Neutrophil (primary cell): ENCODE data around the gene GCH1.

ENCODE experiments used
- H3K27ac ChIP-seq: fragments of 200-600 bp; sonication (generic); 2 replicates; pipeline ENCODE4 v1.5.1; 2016; ENCODE audit warnings: mild to moderate bottlenecking, moderate library complexity
- H3K27me3 ChIP-seq: fragments of 200-600 bp; sonication (generic); 2 replicates; pipeline ENCODE4 v1.6.0; 2016; ENCODE audit warnings: mild to moderate bottlenecking
- H3K36me3 ChIP-seq: fragments of 200-600 bp; sonication (generic); 2 replicates; pipeline ENCODE4 v1.5.1; 2017
- H3K4me1 ChIP-seq, 2 experiments: fragments of 200-600 bp in 1 of 2; sonication (generic) in 1 of 2; 1 replicate in 1 of 2; 2 replicates in 1 of 2; pipeline versions ENCODE4 v1.5.1 to v1.6.1; 2013 to 2016; ENCODE audit warnings: low read depth in 1 of 2, low read length in 1 of 2, mild to moderate bottlenecking in 1 of 2, moderate library complexity in 1 of 2; ENCODE audit not compliant: control insufficient read depth in 1 of 2, insufficient read depth in 1 of 2
- H3K4me3 ChIP-seq, 2 experiments: fragments of 200-600 bp in 1 of 2; sonication (generic) in 1 of 2; 1 replicate in 1 of 2; 2 replicates in 1 of 2; pipeline ENCODE4 v1.5.1; 2013 to 2016; ENCODE audit warnings: low read depth in 1 of 2, low read length in 1 of 2, mild to moderate bottlenecking in 1 of 2, moderate library complexity in 1 of 2
- H3K9me3 ChIP-seq: fragments of 200-600 bp; sonication (generic); 2 replicates; pipeline ENCODE4 v1.5.1; 2016
- CTCF ChIP-seq: fragments of 200-600 bp; sonication (generic); IDR thresholded peaks from 2 replicates; pipeline ENCODE4 v1.5.1; 2016; ENCODE audit warnings: antibody characterized with exemption

The GCH1 gene

GRCh38 chr14:54812617-54813016 is 90.0 kb downstream of the GCH1 start:
- Histone ChIP-seq H3K4me1 (no peaks in the 10 kb centered on the region), H3K36me3 (no peaks in the 10 kb centered on the region), H3K4me3 (no peak overlapping the region), H3K27ac (no peak overlapping the region), H3K9me3 (no peaks in the 10 kb centered on the region), H3K27me3 (no peaks in the 10 kb centered on the region)
- TF ChIP-seq CTCF: no peak

- H3K4me1 ChIP-seq: no peaks in the 10 kb centered on the region
- peaks cover 1% of the 10 kb centered on the region for H3K27me3 ChIP-seq
- no peaks in the 10 kb centered on the region for H3K36me3 ChIP-seq
- no peak overlapping the region for H3K4me3 ChIP-seq
- no peaks in the 10 kb centered on the region for H3K9me3 ChIP-seq
- H3K27ac ChIP-seq: no peak overlapping the region
- no peak for TF ChIP-seq CTCF
Observed at GRCh38 chr14:54809767-54810166, 92.9 kb downstream of the GCH1 start.

- Histone ChIP-seq H3K36me3 (no peaks in the 10 kb centered on the region), H3K4me3 (no peak overlapping the region), H3K27me3 (peaks cover 6% of the 10 kb centered on the region), H3K4me1 (no peaks in the 10 kb centered on the region), H3K9me3 (no peaks in the 10 kb centered on the region), H3K27ac (no peak overlapping the region)
- no peak for TF ChIP-seq CTCF
Observed at GRCh38 chr14:54808326-54809161, 94.1 kb downstream of the GCH1 start.

- no peak overlapping the region for H3K27ac ChIP-seq
- TF ChIP-seq CTCF: no peak
- no peaks in the 10 kb centered on the region for H3K9me3 ChIP-seq
- peaks cover 6% of the 10 kb centered on the region for H3K27me3 ChIP-seq
- no peaks in the 10 kb centered on the region for H3K4me1 ChIP-seq
- H3K4me3 ChIP-seq: no peak overlapping the region
- no peaks in the 10 kb centered on the region for H3K36me3 ChIP-seq
Observed at GRCh38 chr14:54807881-54808280, 94.7 kb downstream of the GCH1 start.

- Histone ChIP-seq H3K9me3 (no peaks in the 10 kb centered on the region), H3K4me3 (no peak overlapping the region), H3K27me3 (peaks cover 6% of the 10 kb centered on the region), H3K36me3 (no peaks in the 10 kb centered on the region), H3K4me1 (no peaks in the 10 kb centered on the region), H3K27ac (no peak overlapping the region)
- TF ChIP-seq CTCF: no peak
Observed at GRCh38 chr14:54807428-54807827, 95.2 kb downstream of the GCH1 start.
